GM10266 (cell line): ENCODE measurements around the gene PPM1F.

Experiments
- DNase-seq: peaks from one replicate; pipeline ENCODE4 v3.0.0; 2012; ENCODE audit errors: extremely low spot score
- CTCF ChIP-seq: IDR thresholded peaks from 2 replicates; pipeline ENCODE4 v1.5.1; 2012; ENCODE audit warnings: mild to moderate bottlenecking, low read depth; ENCODE audit not compliant: control insufficient read depth, insufficient read depth; ENCODE audit errors: missing control alignments

The PPM1F gene

GRCh38 chr22:21968452-21969129 lies 15.9 kb upstream of the PPM1F start:
- DNase-seq = no peak

GRCh38 chr22:21967693-21968271 lies 15.1 kb upstream of the PPM1F start:
- no peak for TF ChIP-seq CTCF
- DNase-seq = no peak

More at GRCh38 chr22:21968452-21969129, 15.9 kb upstream of the PPM1F start:
- no peak for TF ChIP-seq CTCF

GRCh38 chr22:21966643-21967516 lies 14.2 kb upstream of the PPM1F start:
- no peak for DNase-seq
- no peak for TF ChIP-seq CTCF

- TF ChIP-seq CTCF = no peak
- DNase-seq = no peak
These were observed 13.2 kb upstream of the PPM1F start for GRCh38 chr22:21965762-21966288.

- TF ChIP-seq CTCF = no peak
- DNase-seq = no peak
These were observed 12.4 kb upstream of the PPM1F start for GRCh38 chr22:21964918-21965484.

- TF ChIP-seq CTCF = no peak
- no peak for DNase-seq
These were observed 11.6 kb upstream of the PPM1F start for GRCh38 chr22:21964234-21964633.
